GM12878 (cell line): ENCODE data around the gene SORBS2. TPM values are rescaled to one million over a fixed set of nuclear protein-coding genes. Genes with fewer than 3 reads are reported as not detected.

Experiments
- ATAC-seq: fragments of 200-7000 bp; cut with Tn5 transposase; 3 replicates; pipeline ENCODE4 v1.9.1; 2020; ENCODE audit warnings: mild to moderate bottlenecking, moderate library complexity
- BruUV-seq: library from RNA; stranded (reverse); fragments of 400-500 nt; replicated peaks from 2 replicates; lab custom pipeline; 2021; lab: Mats Ljungman, UMichigan
- CTCF ChIA-PET: fragments of 300-600 bp; sonication (Branson Sonifier 250); formaldehyde crosslinking; extraction: SDS; loops from one replicate; lab custom pipeline; 2021; ENCODE audit warnings: inconsistent platforms; lab: Yijun Ruan, JAX
- POLR2A ChIA-PET: fragments of 350-600 bp; formaldehyde crosslinking; extraction: SDS; loops from one replicate; lab custom pipeline; 2021; ENCODE audit warnings: inconsistent platforms; lab: Charles Lee
- RAD21 ChIA-PET: fragments of 300-600 bp; sonication (Branson Sonifier 250); formaldehyde crosslinking; loops from one replicate; lab custom pipeline; 2023; ENCODE audit warnings: antibody characterized with exemption; ENCODE audit not compliant: unreplicated experiment; lab: Charles Lee
- SMC1A ChIA-PET: fragments of 300-600 bp; sonication (Branson Sonifier 250); formaldehyde crosslinking; loops from one replicate; lab custom pipeline; 2023; ENCODE audit not compliant: unreplicated experiment, uncharacterized antibody; lab: Charles Lee
- DNase-seq: peaks from one replicate; pipeline ENCODE4 v3.0.0-alpha.2; 2011; ENCODE audit warnings: low read depth, low spot score
- FAIRE-seq: peaks from 3 replicates; lab custom pipeline; 2011; peaks lifted over from hg19 to GRCh38; lab: Jason Lieb, UNC
- H2AFZ ChIP-seq: 2 replicates; pipeline ENCODE4 v1.6.0; 2011; ENCODE audit warnings: low read depth, low read length, control low read depth; ENCODE audit not compliant: control insufficient read depth
- H3K27ac ChIP-seq: 2 replicates; pipeline ENCODE4 v1.5.1; 2011; ENCODE audit warnings: control low read depth; ENCODE audit not compliant: control insufficient read depth, insufficient read depth
- H3K27me3 ChIP-seq, 2 experiments: replicated peaks in 1 of 2; 2 replicates each; pipeline versions ENCODE4 v1.6.0 to v1.6.1; 2011; ENCODE audit warnings: low read length in 1 of 2; ENCODE audit not compliant: control insufficient read depth in 2 of 2, insufficient read depth in 2 of 2
- H3K36me3 ChIP-seq, 2 experiments: 2 replicates each; pipeline ENCODE4 v1.5.1; 2011; ENCODE audit warnings: low read length in 1 of 2; ENCODE audit not compliant: control insufficient read depth in 2 of 2, insufficient read depth in 2 of 2
- H3K4me1 ChIP-seq: 2 replicates; pipeline ENCODE4 v1.6.1; 2011; ENCODE audit warnings: mild to moderate bottlenecking, low read length, moderate library complexity, mixed read lengths; ENCODE audit not compliant: control insufficient read depth, insufficient read depth
- H3K4me2 ChIP-seq: 2 replicates; pipeline ENCODE4 v1.6.0; 2011; ENCODE audit warnings: control low read depth; ENCODE audit not compliant: control insufficient read depth, insufficient read depth
- H3K4me3 ChIP-seq: fragments of 200-600 bp; sonication (generic); 2 replicates; pipeline ENCODE4 v1.5.1; 2016
- H3K79me2 ChIP-seq: 2 replicates; pipeline ENCODE4 v1.6.0; 2011; ENCODE audit warnings: low read length; ENCODE audit not compliant: control insufficient read depth, insufficient read depth
- H3K9ac ChIP-seq: 2 replicates; pipeline ENCODE4 v1.8.0; 2011; ENCODE audit warnings: low read length, control low read depth, mixed read lengths; ENCODE audit not compliant: control insufficient read depth, insufficient read depth
- H3K9me3 ChIP-seq: replicated peaks from 3 replicates; pipeline ENCODE4 v1.5.1; 2011; ENCODE audit warnings: mild to moderate bottlenecking, low read length; ENCODE audit not compliant: control insufficient read depth, insufficient read depth
- H4K20me1 ChIP-seq: 2 replicates; pipeline ENCODE4 v1.6.0; 2011; ENCODE audit not compliant: control insufficient read depth, insufficient read depth
- EGR1 ChIP-seq, 2 experiments: IDR thresholded peaks; 1 replicate in 1 of 2; 2 replicates in 1 of 2; pipeline ENCODE4 v1.6.1; 2011 to 2012; ENCODE audit warnings: low read depth in 2 of 2, low read length in 2 of 2, borderline replicate concordance in 1 of 2, mild to moderate bottlenecking in 1 of 2, moderate library complexity in 1 of 2
- HDAC6 ChIP-seq: fragments of 200-600 bp; sonication (generic); IDR thresholded peaks from one replicate; pipeline ENCODE4 v1.8.0; 2017; ENCODE audit warnings: antibody characterized with exemption; ENCODE audit not compliant: unreplicated experiment
- MEF2B ChIP-seq: fragments of 450-650 bp; IDR thresholded peaks from 2 replicates; pipeline ENCODE4 v1.6.1; 2018; ENCODE audit warnings: mild to moderate bottlenecking, moderate library complexity; ENCODE audit not compliant: partially characterized antibody, poor library complexity, severe bottlenecking
- MYB ChIP-seq: fragments of 150-350 bp; IDR thresholded peaks from 2 replicates; pipeline ENCODE4 v1.6.1; 2014; ENCODE audit warnings: mild to moderate bottlenecking, low read depth, low read length, borderline replicate concordance
- NFYB ChIP-seq: IDR thresholded peaks from 2 replicates; pipeline ENCODE4 v1.6.1; 2011; ENCODE audit warnings: low read depth, mild to moderate bottlenecking, low read length, improper control_type of control experiment, moderate library complexity; ENCODE audit not compliant: insufficient read depth
- POLR2AphosphoS5 ChIP-seq: IDR thresholded peaks from 2 replicates; pipeline ENCODE4 v1.6.1; 2011; ENCODE audit warnings: mild to moderate bottlenecking, low read length, inconsistent platforms
- RAD21 ChIP-seq: IDR thresholded peaks from 2 replicates; pipeline ENCODE4 v1.6.1; 2011; ENCODE audit warnings: mild to moderate bottlenecking, low read depth, low read length, moderate library complexity; ENCODE audit not compliant: insufficient read depth
- RAD51 ChIP-seq: fragments of 450-650 bp; IDR thresholded peaks from 2 replicates; pipeline ENCODE4 v1.6.1; 2016; ENCODE audit warnings: moderate library complexity, mild to moderate bottlenecking, inconsistent platforms
- SREBF1 ChIP-seq: IDR thresholded peaks from 2 replicates; pipeline ENCODE4 v1.6.1; 2012; ENCODE audit warnings: mild to moderate bottlenecking, low read length
- SRF ChIP-seq, 2 experiments: IDR thresholded peaks; 2 replicates each; pipeline ENCODE4 v1.6.1; 2011; ENCODE audit warnings: low read depth in 2 of 2, low read length in 2 of 2, mild to moderate bottlenecking in 1 of 2, moderate library complexity in 1 of 2
- STAT3 ChIP-seq: IDR thresholded peaks from 2 replicates; pipeline ENCODE4 v1.6.1; 2011; ENCODE audit warnings: low read depth, low read length, improper control_type of control experiment
- ZZZ3 ChIP-seq: IDR thresholded peaks from 2 replicates; pipeline ENCODE4 v1.6.1; 2011; ENCODE audit warnings: low read depth; ENCODE audit not compliant: control insufficient read depth, insufficient read length
- WGBS: methylation state at CpG from one replicate; pipeline ENCODE4 v1.1.6; 2016; ENCODE audit warnings: low lambda C conversion rate; ENCODE audit not compliant: insufficient replicate concordance, insufficient coverage; ENCODE audit errors: missing lambda C conversion rate; 5-methylcytosine and 5-hydroxymethylcytosine counted together
- in situ Hi-C: fragments of 300-500 bp; cut with MboI; formaldehyde crosslinking; loops from 9 replicates; pipeline ENCODE4 v1.14.3; 2018; ENCODE audit warnings: mixed read lengths
- intact Hi-C: fragments of 100-400 bp; cut with micrococcal nuclease; formaldehyde crosslinking; loops from one replicate; pipeline ENCODE4 v1.14.2; 2022; ENCODE audit not compliant: unreplicated experiment
- polyA plus RNA-seq, 11 experiments: library from polyadenylated mRNA; depleted of rRNA in 4 of 11; unstranded in 6 of 11; stranded (reverse) in 5 of 11; fragments of >200 nt; fragmentation: Nextera tagmentation in 4 of 11; fragmentation: Illumina TruSeq in 1 of 11; extraction: Ambion mirVana in 4 of 11; extraction: Trizol in 1 of 11; gene quantifications; 1 replicate in 1 of 11; 2 replicates in 10 of 11; pipeline versions ENCODE4 v1.2.1 to v1.2.3, GENCODE V29; 2011 to 2016; ENCODE audit warnings: inconsistent platforms in 2 of 11, missing spikeins in 2 of 11, low read depth in 1 of 11
- total RNA-seq, 4 experiments: library from RNA; depleted of rRNA in 3 of 4; stranded (reverse); fragments of >200 nt in 3 of 4; fragmentation: Illumina TruSeq in 1 of 4; extraction: Trizol in 1 of 4; gene quantifications; 2 replicates each; pipeline versions ENCODE4 v1.2.1 to v1.2.3, GENCODE V29; 2013 to 2021
- TF ChIP-seq, protein P1 (sequence below): fragments of 450-650 bp; IDR thresholded peaks from 2 replicates; pipeline ENCODE4 v1.6.1; 2017; ENCODE audit warnings: mild to moderate bottlenecking, moderate library complexity
- TF ChIP-seq, protein P2 (sequence below): IDR thresholded peaks from 2 replicates; pipeline ENCODE4 v1.6.1; 2011; ENCODE audit warnings: mild to moderate bottlenecking, low read depth, low read length, moderate library complexity; ENCODE audit not compliant: insufficient replicate concordance
- TF ChIP-seq, protein P3 (sequence below): IDR thresholded peaks from 2 replicates; pipeline ENCODE4 v1.6.1; 2011; ENCODE audit warnings: borderline replicate concordance, low read depth, mild to moderate bottlenecking, moderate library complexity, low read length; ENCODE audit not compliant: insufficient read depth, poor library complexity, severe bottlenecking
- TF ChIP-seq, protein P4 (sequence below): fragments of 450-650 bp; IDR thresholded peaks from 2 replicates; pipeline ENCODE4 v1.6.1; 2017; ENCODE audit warnings: low read depth, mild to moderate bottlenecking, moderate library complexity

Gene SORBS2
- total and polyA plus RNA-seq, 10 of the 15 experiments (the other 5 are each of a cell fraction or from before 2014, with no cell fraction given): 0.06 to 3.0 (median 0.79) TPM

DNA sequence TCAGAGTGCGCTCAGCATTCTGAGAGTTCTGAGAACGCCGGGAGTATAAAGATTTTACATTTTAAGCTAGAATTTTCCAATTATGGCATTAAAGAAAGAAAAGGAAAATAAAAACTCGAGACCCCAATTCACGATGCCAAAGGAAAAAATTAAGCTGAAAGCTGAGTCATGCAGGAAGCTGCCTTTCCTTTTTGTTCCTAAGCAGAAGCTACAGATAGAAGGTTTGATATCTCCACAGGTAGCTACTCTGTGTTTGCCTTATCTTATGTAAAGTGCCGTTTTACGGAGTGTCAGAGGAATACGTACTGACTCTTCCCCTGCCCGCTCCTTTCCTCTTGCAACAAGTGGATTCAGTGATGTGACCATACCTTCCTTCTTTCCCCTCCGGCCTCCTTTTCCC is 10.8 kb upstream of the SORBS2 start:
- CTCF ChIA-PET: interaction anchor here (0.9 kb wide), 1 partner anchor 31 kb away, joined by 3 read pairs; no protein-coding TSS in a partner anchor
- DNase-seq (no peak), FAIRE-seq (no peak), ATAC-seq (no peak)
- 51% methylated on average over 10 of the region's 10 CpGs for WGBS
- no peaks in the 10 kb centered on the region for H3K36me3 ChIP-seq
- no peak overlapping the region for H3K27ac ChIP-seq
- no TSS peak for BruUV-seq
- RAD21 ChIA-PET: no interaction called here
- no peak overlapping the region for H2AFZ ChIP-seq
- H3K27me3 ChIP-seq: no peaks in the 10 kb centered on the region
- in situ Hi-C loops (no loop called here), intact Hi-C loops (no loop called here)
- H3K4me1 ChIP-seq: no peaks in the 10 kb centered on the region
- H3K79me2 ChIP-seq: no peaks in the 10 kb centered on the region
- H3K9ac ChIP-seq: no peak overlapping the region
- no peak overlapping the region for H3K4me2 ChIP-seq
- no peaks in the 10 kb centered on the region for H4K20me1 ChIP-seq
- POLR2A ChIA-PET: no interaction called here
- H3K4me3 ChIP-seq: no peak overlapping the region
- no peaks in the 10 kb centered on the region for H3K9me3 ChIP-seq
- SMC1A ChIA-PET: interaction anchor here (0.7 kb wide), 1 partner anchor 286 kb away, joined by 3 read pairs; no protein-coding TSS in a partner anchor
- TF ChIP-seq STAT3 (no peak), NFYB (no peak), RAD21 (no peak), RAD51 (no peak), POLR2AphosphoS5 (no peak), ZZZ3 (no peak), HDAC6 (no peak), MEF2B (no peak), SRF (IDR thresholded peaks at IDR 0.05; ENCODE audit: low read depth in 2 of 2, low read length in 2 of 2) (no peak), MYB (no peak), SREBF1 (no peak), EGR1 (IDR thresholded peaks at IDR 0.05; ENCODE audit: borderline replicate concordance in 1 of 2, low read depth in 2 of 2, low read length in 2 of 2) (no peak)
- TF ChIP-seq, protein P1, sequence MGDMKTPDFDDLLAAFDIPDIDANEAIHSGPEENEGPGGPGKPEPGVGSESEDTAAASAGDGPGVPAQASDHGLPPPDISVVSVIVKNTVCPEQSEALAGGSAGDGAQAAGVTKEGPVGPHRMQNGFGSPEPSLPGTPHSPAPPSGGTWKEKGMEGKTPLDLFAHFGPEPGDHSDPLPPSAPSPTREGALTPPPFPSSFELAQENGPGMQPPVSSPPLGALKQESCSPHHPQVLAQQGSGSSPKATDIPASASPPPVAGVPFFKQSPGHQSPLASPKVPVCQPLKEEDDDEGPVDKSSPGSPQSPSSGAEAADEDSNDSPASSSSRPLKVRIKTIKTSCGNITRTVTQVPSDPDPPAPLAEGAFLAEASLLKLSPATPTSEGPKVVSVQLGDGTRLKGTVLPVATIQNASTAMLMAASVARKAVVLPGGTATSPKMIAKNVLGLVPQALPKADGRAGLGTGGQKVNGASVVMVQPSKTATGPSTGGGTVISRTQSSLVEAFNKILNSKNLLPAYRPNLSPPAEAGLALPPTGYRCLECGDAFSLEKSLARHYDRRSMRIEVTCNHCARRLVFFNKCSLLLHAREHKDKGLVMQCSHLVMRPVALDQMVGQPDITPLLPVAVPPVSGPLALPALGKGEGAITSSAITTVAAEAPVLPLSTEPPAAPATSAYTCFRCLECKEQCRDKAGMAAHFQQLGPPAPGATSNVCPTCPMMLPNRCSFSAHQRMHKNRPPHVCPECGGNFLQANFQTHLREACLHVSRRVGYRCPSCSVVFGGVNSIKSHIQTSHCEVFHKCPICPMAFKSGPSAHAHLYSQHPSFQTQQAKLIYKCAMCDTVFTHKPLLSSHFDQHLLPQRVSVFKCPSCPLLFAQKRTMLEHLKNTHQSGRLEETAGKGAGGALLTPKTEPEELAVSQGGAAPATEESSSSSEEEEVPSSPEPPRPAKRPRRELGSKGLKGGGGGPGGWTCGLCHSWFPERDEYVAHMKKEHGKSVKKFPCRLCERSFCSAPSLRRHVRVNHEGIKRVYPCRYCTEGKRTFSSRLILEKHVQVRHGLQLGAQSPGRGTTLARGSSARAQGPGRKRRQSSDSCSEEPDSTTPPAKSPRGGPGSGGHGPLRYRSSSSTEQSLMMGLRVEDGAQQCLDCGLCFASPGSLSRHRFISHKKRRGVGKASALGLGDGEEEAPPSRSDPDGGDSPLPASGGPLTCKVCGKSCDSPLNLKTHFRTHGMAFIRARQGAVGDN: no peak
- TF ChIP-seq, protein P2, sequence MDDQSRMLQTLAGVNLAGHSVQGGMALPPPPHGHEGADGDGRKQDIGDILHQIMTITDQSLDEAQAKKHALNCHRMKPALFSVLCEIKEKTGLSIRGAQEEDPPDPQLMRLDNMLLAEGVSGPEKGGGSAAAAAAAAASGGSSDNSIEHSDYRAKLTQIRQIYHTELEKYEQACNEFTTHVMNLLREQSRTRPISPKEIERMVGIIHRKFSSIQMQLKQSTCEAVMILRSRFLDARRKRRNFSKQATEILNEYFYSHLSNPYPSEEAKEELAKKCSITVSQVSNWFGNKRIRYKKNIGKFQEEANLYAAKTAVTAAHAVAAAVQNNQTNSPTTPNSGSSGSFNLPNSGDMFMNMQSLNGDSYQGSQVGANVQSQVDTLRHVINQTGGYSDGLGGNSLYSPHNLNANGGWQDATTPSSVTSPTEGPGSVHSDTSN: no peak
- TF ChIP-seq, protein P3, sequence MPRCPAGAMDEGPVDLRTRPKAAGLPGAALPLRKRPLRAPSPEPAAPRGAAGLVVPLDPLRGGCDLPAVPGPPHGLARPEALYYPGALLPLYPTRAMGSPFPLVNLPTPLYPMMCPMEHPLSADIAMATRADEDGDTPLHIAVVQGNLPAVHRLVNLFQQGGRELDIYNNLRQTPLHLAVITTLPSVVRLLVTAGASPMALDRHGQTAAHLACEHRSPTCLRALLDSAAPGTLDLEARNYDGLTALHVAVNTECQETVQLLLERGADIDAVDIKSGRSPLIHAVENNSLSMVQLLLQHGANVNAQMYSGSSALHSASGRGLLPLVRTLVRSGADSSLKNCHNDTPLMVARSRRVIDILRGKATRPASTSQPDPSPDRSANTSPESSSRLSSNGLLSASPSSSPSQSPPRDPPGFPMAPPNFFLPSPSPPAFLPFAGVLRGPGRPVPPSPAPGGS: no peak
- TF ChIP-seq, protein P4, sequence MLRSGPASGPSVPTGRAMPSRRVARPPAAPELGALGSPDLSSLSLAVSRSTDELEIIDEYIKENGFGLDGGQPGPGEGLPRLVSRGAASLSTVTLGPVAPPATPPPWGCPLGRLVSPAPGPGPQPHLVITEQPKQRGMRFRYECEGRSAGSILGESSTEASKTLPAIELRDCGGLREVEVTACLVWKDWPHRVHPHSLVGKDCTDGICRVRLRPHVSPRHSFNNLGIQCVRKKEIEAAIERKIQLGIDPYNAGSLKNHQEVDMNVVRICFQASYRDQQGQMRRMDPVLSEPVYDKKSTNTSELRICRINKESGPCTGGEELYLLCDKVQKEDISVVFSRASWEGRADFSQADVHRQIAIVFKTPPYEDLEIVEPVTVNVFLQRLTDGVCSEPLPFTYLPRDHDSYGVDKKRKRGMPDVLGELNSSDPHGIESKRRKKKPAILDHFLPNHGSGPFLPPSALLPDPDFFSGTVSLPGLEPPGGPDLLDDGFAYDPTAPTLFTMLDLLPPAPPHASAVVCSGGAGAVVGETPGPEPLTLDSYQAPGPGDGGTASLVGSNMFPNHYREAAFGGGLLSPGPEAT: no peak
